Liver (tissue), 9 donors: ENCODE measurements around the gene TLN1. TPM values are rescaled to one million over a fixed set of nuclear protein-coding genes. Genes with fewer than 3 reads are reported as not detected.

Experiments used
- DNase-seq: peaks from one replicate; pipeline ENCODE4 v3.0.0-alpha.2; 2017; ENCODE audit warnings: low spot score
- H3K27ac ChIP-seq, 2 donors: one replicate each; pipeline ENCODE4 v1.7.0; 2013; ENCODE audit warnings: inconsistent platforms in 2 of 2, low read length in 2 of 2, control low read depth in 1 of 2, low read depth in 1 of 2, mild to moderate bottlenecking in 1 of 2
- H3K27me3 ChIP-seq, 4 donors: one replicate each; pipeline versions ENCODE4 v1.6.1 to v1.7.0; 2013; ENCODE audit warnings: low read length in 3 of 4, inconsistent platforms in 1 of 4, mild to moderate bottlenecking in 1 of 4, moderate library complexity in 1 of 4; ENCODE audit not compliant: control insufficient read depth in 4 of 4, insufficient read depth in 4 of 4
- H3K36me3 ChIP-seq, 4 donors: one replicate each; pipeline versions ENCODE4 v1.6.1 to v1.7.0; 2013; ENCODE audit warnings: low read length in 3 of 4, mild to moderate bottlenecking in 3 of 4, low read depth in 1 of 4, moderate library complexity in 1 of 4; ENCODE audit not compliant: control insufficient read depth in 4 of 4, insufficient read depth in 3 of 4
- H3K4me1 ChIP-seq, 4 donors: one replicate each; pipeline versions ENCODE4 v1.6.1 to v1.7.0; 2013; ENCODE audit warnings: low read length in 3 of 4, mild to moderate bottlenecking in 3 of 4, moderate library complexity in 1 of 4; ENCODE audit not compliant: control insufficient read depth in 4 of 4, insufficient read depth in 4 of 4
- H3K4me3 ChIP-seq, 3 donors: one replicate each; pipeline versions ENCODE4 v1.6.1 to v1.7.0; 2013; ENCODE audit warnings: low read length in 3 of 3, control low read depth in 1 of 3, low read depth in 1 of 3, mild to moderate bottlenecking in 1 of 3
- H3K9ac ChIP-seq, 2 donors: one replicate each; pipeline ENCODE4 v1.7.0; 2013; ENCODE audit warnings: low read length in 2 of 2, mild to moderate bottlenecking in 2 of 2, moderate library complexity in 2 of 2, control low read depth in 1 of 2, low read depth in 1 of 2
- H3K9me3 ChIP-seq, 4 donors: one replicate each; pipeline versions ENCODE4 v1.6.1 to v1.7.0; 2013; ENCODE audit warnings: low read length in 3 of 4; ENCODE audit not compliant: control insufficient read depth in 4 of 4
- EGR1 ChIP-seq, 2 donors: IDR thresholded peaks; 2 replicates each; pipeline ENCODE4 v1.6.1; 2016 to 2018; ENCODE audit warnings: antibody characterized with exemption in 2 of 2, low read depth in 2 of 2
- FOXA2 ChIP-seq: IDR thresholded peaks from 2 replicates; pipeline ENCODE4 v1.6.1; 2016; ENCODE audit warnings: antibody characterized with exemption
- GABPA ChIP-seq, 2 donors: IDR thresholded peaks in 1 of 2; conservative IDR thresholded peaks in 1 of 2; 2 replicates each; pipeline ENCODE4 v1.6.1; 2016; ENCODE audit warnings: antibody characterized with exemption in 2 of 2, mild to moderate bottlenecking in 1 of 2, moderate library complexity in 1 of 2
- HNF4G ChIP-seq: IDR thresholded peaks from 2 replicates; pipeline ENCODE4 v1.6.1; 2016; ENCODE audit warnings: antibody characterized with exemption
- JUND ChIP-seq, 2 donors: IDR thresholded peaks; 2 replicates each; pipeline ENCODE4 v1.6.1; 2016; ENCODE audit warnings: antibody characterized with exemption in 2 of 2
- NR2F2 ChIP-seq: IDR thresholded peaks from 2 replicates; pipeline ENCODE4 v1.6.1; 2016; ENCODE audit warnings: antibody characterized with exemption
- RAD21 ChIP-seq, 2 donors: IDR thresholded peaks; 2 replicates each; pipeline ENCODE4 v1.6.1; 2016; ENCODE audit warnings: antibody characterized with exemption in 2 of 2, mild to moderate bottlenecking in 2 of 2
- RXRA ChIP-seq, 2 donors: IDR thresholded peaks; 2 replicates each; pipeline ENCODE4 v1.6.1; 2017 to 2018; ENCODE audit warnings: antibody characterized with exemption in 2 of 2, mild to moderate bottlenecking in 1 of 2
- SP1 ChIP-seq: IDR thresholded peaks from 2 replicates; pipeline ENCODE4 v1.6.1; 2018; ENCODE audit warnings: antibody characterized with exemption, mild to moderate bottlenecking
- TAF1 ChIP-seq: conservative IDR thresholded peaks from 2 replicates; pipeline ENCODE4 v1.6.1; 2016; ENCODE audit warnings: antibody characterized with exemption, mild to moderate bottlenecking
- YY1 ChIP-seq: IDR thresholded peaks from 2 replicates; pipeline ENCODE4 v1.6.1; 2016; ENCODE audit warnings: antibody characterized with exemption, mild to moderate bottlenecking
- WGBS: extraction: QIAGEN DNeasy Blood & Tissue Kit; methylation state at CpG from one replicate; pipeline ENCODE4 v1.1.7; 2013; 5-methylcytosine and 5-hydroxymethylcytosine counted together
- polyA plus RNA-seq, 2 donors: library from polyadenylated mRNA; stranded (reverse) in 1 of 2; unstranded in 1 of 2; fragments of 200-250 nt in 1 of 2; fragments of >200 nt in 1 of 2; fragmentation: Nextera tagmentation in 1 of 2; extraction: Ambion mirVana in 1 of 2; gene quantifications; one replicate each; pipeline versions ENCODE4 v1.2.1 to v1.2.3, GENCODE V29; 2013 to 2015
- total RNA-seq, 2 donors: library from RNA; depleted of rRNA; stranded (reverse); fragments of >200 nt; gene quantifications; one replicate each; pipeline ENCODE4 v1.2.3, GENCODE V29; 2014
- TF ChIP-seq, protein P1 (sequence below): IDR thresholded peaks from 2 replicates; pipeline ENCODE4 v1.6.1; 2016; ENCODE audit warnings: antibody characterized with exemption
- TF ChIP-seq, protein P2 (sequence below): IDR thresholded peaks from 2 replicates; pipeline ENCODE4 v1.6.1; 2016; ENCODE audit warnings: antibody characterized with exemption, mild to moderate bottlenecking
- TF ChIP-seq, protein P3 (sequence below): IDR thresholded peaks from 2 replicates; pipeline ENCODE4 v1.6.1; 2016; ENCODE audit warnings: antibody characterized with exemption
- donor health status: healthy.
- donor health status: healthy.
- donor health status: healthy.
- donor health status: healthy.
- donor health status: healthy.

Gene TLN1
- total and polyA plus RNA-seq, 4 donors: 24.5 to 184 (median 125) TPM

DNA sequence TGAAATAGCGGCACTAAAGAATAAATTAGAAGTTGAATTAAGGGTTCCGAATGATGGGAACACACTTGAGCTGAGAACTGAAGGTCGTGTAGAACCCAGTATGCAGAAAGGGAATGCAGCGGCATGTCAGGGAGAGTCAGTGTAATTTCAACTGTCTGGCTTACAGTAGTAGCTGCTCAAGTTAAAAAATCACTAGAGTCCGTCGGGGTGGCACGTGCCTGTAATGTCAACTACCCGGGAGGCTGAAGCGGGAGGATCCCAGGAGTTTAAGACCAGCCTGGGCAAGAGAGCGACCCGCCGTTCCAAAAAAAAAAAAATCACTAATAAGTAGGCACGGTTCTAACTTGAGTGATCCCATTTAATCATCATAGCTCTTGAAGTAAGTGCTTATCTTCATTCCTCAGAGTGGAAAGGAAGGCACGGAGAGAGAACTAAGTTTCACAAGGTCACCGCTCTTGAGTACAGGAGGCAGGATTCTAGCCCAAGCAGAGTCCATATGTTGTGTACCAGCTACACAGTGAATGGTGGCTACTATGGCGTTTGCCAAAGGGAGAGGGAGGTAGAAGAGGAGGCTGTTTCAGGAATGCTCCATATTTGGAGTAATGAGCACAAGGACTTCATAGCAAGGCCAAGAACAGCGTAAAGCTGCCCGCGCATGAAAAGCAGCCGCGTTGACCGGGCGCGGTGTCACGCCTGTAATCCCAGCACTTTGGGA is 75.0 kb downstream of the TLN1 start:
- 39% methylated on average over 25 of the region's 25 CpGs for WGBS
- H3K9me3 ChIP-seq: no peaks in the 10 kb centered on the region
- H3K4me1 ChIP-seq: peaks cover 4 to 22% (median 5%) of the 10 kb centered on the region in 4 donors
- no peaks in the 10 kb centered on the region for H3K36me3 ChIP-seq
- no peaks in the 10 kb centered on the region for H3K27me3 ChIP-seq
- H3K4me3 ChIP-seq: peak overlapping the region; percentile 1 to 50 (median 37)
- H3K27ac ChIP-seq: peak overlapping the region; percentile 98 to 99
- TF ChIP-seq YY1 (no peak), NR2F2 (peak; percentile 7)
- no peak for DNase-seq
- peak overlapping the region in 1 of 2 donors; percentile 85 for H3K9ac ChIP-seq

DNA sequence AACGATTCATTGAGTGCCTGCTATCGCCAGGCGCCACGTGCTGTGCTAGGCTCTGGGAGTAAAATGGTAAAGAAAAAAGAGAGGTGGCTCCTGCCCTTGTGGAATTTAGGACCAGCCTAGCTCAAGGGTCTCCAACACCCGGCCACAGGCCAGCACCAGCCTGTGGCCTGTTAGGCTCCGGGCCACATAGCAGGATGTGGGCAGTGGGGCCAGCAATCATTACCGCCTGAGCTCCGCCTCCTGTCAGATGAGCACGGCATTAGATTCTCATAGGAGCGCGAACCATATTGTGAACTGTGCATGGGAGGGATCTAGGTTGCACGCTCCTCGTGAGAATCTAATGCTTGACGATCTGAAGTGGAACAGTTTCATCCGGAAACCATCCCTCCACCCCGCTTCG is 75.6 kb downstream of the TLN1 start:
- H3K27me3 ChIP-seq: no peaks in the 10 kb centered on the region
- no peaks in the 10 kb centered on the region for H3K9me3 ChIP-seq
- no peak overlapping the region for H3K9ac ChIP-seq
- H3K4me3 ChIP-seq: no peak overlapping the region
- TF ChIP-seq RXRA (IDR thresholded peaks at IDR 0.05): no peak
- no peak for TF ChIP-seq HNF4G
- TF ChIP-seq EGR1 (IDR thresholded peaks at IDR 0.05; ENCODE audit: low read depth in 2 of 2): no peak
- TF ChIP-seq GABPA (IDR thresholded peaks at IDR 0.05 in 1 of 2, conservative IDR thresholded peaks at IDR 0.05 in 1 of 2): no peak
- TF ChIP-seq NR2F2: no peak
- no peak for TF ChIP-seq FOXA2
- TF ChIP-seq, protein P1, sequence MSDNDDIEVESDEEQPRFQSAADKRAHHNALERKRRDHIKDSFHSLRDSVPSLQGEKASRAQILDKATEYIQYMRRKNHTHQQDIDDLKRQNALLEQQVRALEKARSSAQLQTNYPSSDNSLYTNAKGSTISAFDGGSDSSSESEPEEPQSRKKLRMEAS: no peak
- TF ChIP-seq JUND (IDR thresholded peaks at IDR 0.05): no peak
- TF ChIP-seq SP1: no peak
- TF ChIP-seq RAD21 (IDR thresholded peaks at IDR 0.05): no peak
- TF ChIP-seq, protein P2, sequence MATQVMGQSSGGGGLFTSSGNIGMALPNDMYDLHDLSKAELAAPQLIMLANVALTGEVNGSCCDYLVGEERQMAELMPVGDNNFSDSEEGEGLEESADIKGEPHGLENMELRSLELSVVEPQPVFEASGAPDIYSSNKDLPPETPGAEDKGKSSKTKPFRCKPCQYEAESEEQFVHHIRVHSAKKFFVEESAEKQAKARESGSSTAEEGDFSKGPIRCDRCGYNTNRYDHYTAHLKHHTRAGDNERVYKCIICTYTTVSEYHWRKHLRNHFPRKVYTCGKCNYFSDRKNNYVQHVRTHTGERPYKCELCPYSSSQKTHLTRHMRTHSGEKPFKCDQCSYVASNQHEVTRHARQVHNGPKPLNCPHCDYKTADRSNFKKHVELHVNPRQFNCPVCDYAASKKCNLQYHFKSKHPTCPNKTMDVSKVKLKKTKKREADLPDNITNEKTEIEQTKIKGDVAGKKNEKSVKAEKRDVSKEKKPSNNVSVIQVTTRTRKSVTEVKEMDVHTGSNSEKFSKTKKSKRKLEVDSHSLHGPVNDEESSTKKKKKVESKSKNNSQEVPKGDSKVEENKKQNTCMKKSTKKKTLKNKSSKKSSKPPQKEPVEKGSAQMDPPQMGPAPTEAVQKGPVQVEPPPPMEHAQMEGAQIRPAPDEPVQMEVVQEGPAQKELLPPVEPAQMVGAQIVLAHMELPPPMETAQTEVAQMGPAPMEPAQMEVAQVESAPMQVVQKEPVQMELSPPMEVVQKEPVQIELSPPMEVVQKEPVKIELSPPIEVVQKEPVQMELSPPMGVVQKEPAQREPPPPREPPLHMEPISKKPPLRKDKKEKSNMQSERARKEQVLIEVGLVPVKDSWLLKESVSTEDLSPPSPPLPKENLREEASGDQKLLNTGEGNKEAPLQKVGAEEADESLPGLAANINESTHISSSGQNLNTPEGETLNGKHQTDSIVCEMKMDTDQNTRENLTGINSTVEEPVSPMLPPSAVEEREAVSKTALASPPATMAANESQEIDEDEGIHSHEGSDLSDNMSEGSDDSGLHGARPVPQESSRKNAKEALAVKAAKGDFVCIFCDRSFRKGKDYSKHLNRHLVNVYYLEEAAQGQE: no peak
- TF ChIP-seq TAF1: no peak
- H3K27ac ChIP-seq: peak overlapping the region in 1 of 2 donors; percentile 99
- WGBS: 89% methylated on average over 17 of the region's 17 CpGs
- DNase-seq: no peak
- peaks cover 2 to 18% (median 4%) of the 10 kb centered on the region in 4 donors for H3K4me1 ChIP-seq
- no peaks in the 10 kb centered on the region for H3K36me3 ChIP-seq

DNA sequence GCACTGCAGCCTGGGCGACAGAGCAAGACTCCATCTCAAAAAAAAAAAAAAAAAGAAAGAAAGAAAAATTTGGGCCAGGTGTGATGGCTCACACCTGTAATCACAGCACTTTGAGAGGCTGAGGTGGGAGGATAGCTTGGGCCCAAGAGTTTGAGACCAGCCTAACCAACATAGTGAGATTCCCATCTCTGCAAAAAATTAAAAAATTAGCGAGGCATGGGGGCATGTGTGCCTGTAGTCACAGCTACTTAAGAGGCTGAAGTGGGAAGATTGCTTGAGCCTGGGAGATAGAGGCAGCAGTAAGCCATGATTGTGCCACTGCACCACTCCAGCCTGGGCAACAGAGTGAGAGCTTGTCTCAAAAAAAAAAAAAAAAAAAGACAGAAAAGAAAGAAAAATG is 78.4 kb downstream of the TLN1 start:
- TF ChIP-seq, protein P3, sequence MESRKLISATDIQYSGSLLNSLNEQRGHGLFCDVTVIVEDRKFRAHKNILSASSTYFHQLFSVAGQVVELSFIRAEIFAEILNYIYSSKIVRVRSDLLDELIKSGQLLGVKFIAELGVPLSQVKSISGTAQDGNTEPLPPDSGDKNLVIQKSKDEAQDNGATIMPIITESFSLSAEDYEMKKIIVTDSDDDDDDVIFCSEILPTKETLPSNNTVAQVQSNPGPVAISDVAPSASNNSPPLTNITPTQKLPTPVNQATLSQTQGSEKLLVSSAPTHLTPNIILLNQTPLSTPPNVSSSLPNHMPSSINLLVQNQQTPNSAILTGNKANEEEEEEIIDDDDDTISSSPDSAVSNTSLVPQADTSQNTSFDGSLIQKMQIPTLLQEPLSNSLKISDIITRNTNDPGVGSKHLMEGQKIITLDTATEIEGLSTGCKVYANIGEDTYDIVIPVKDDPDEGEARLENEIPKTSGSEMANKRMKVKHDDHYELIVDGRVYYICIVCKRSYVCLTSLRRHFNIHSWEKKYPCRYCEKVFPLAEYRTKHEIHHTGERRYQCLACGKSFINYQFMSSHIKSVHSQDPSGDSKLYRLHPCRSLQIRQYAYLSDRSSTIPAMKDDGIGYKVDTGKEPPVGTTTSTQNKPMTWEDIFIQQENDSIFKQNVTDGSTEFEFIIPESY: no peak
- TF ChIP-seq, protein P2: no peak
- TF ChIP-seq, protein P1: no peak
- no peak for TF ChIP-seq TAF1
- Histone ChIP-seq H3K4me3 (no peak overlapping the region), H3K36me3 (no peaks in the 10 kb centered on the region), H3K27ac (no peak overlapping the region), H3K9ac (no peak overlapping the region), H3K4me1 (peaks cover 0 to 7% (median 1%) of the 10 kb centered on the region in 4 donors), H3K9me3 (no peaks in the 10 kb centered on the region), H3K27me3 (no peaks in the 10 kb centered on the region)
- WGBS: 94% methylated on average over 2 of the region's 2 CpGs
- DNase-seq: no peak
